ENCODE data around the gene ACHE. TPM values are rescaled to one million over a fixed set of nuclear protein-coding genes. Genes with fewer than 3 reads are reported as not detected.

The ACHE gene
- total and polyA plus RNA-seq, 2 of the 13 experiments (the other 11 are each of a cell fraction or from before 2014, with no cell fraction given) = 0.18 to 0.40 TPM

- no peak overlapping the region for H3K9ac ChIP-seq (ENCODE audit: insufficient read depth, low read depth, low read length)
- no peak for TF ChIP-seq MYC (CRISPR knock-in tag; IDR thresholded peaks at IDR 0.05; ENCODE audit: borderline replicate concordance)
- no peak for TF ChIP-seq ZFP1 (CRISPR knock-in tag; IDR thresholded peaks at IDR 0.05)
- no peak for TF ChIP-seq FLYWCH1 (CRISPR knock-in tag; IDR thresholded peaks at IDR 0.05)
- TF ChIP-seq RFXANK (CRISPR knock-in tag; IDR thresholded peaks at IDR 0.05) = no peak
- peak; percentile 27; the same call in 1 of the 2 replicates for TF ChIP-seq ZNF768 (CRISPR knock-in tag; IDR thresholded peaks at IDR 0.05)
- peak; percentile 13 for TF ChIP-seq XRCC5 (optimal IDR thresholded peaks at IDR 0.05; ENCODE audit: low read length)
- H3K27ac ChIP-seq (ENCODE audit: extremely low read length, insufficient read depth, low read length) = no peak overlapping the region
- 71% methylated on average over 6 of the region's 32 CpGs for WGBS (ENCODE audit: low lambda C conversion rate)
- H3K4me2 ChIP-seq (ENCODE audit: low read depth, low read length) = no peak overlapping the region
- ATAC-seq (no peak), FAIRE-seq (no peak), DNase-seq (ENCODE audit: low spot score) (no peak)
- CTCF ChIA-PET (ENCODE audit: low intra/inter-chr PET ratio, low total read pairs) = no interaction called here
- POLR2A ChIA-PET = interaction anchor here (2.1 kb wide), 1 partner anchor 18 kb away, joined by 7 read pairs; the partner anchor contains the start of gene SRRT
- BruUV-seq (replicated peaks) = no TSS peak
- peaks cover 52% of the 10 kb centered on the region for H3K4me1 ChIP-seq (ENCODE audit: insufficient read depth, low read length)
- H3K79me2 ChIP-seq (ENCODE audit: insufficient read depth, low read length) = peaks cover 4% of the 10 kb centered on the region
- no peaks in the 10 kb centered on the region for H3K9me3 ChIP-seq (ENCODE audit: low read length)
- no peak overlapping the region for H2AFZ ChIP-seq (ENCODE audit: low read length)
- H3K4me3 ChIP-seq (replicated peaks in 1 of 3; ENCODE audit: insufficient read depth in 1 of 3, low read depth in 2 of 3, low read length in 3 of 3) = no peak overlapping the region
- H3K27me3 ChIP-seq (ENCODE audit: control insufficient read depth in 1 of 2, insufficient read depth in 2 of 2, low read length in 2 of 2) = peaks cover 11 to 32% of the 10 kb centered on the region in 2 experiments
- in situ Hi-C loops (cut with HindIII; ENCODE audit: extremely low pct_ligation_motif_present, low pct_unique_long_range_greater_than_20kb) (loop anchor here (25.0 kb wide), 1 partner anchor 394 kb away; no protein-coding TSS in a partner anchor), intact Hi-C loops (cut with micrococcal nuclease; ENCODE audit: unreplicated experiment) (no loop called here)
- no peaks in the 10 kb centered on the region for H4K20me1 ChIP-seq (ENCODE audit: insufficient read depth, low read length)
- H3K36me3 ChIP-seq (replicated peaks in 1 of 2; ENCODE audit: control insufficient read depth in 1 of 2, insufficient read depth in 2 of 2, low read length in 2 of 2) = peaks cover 0 to 3% of the 10 kb centered on the region in 2 experiments; a peak in 1 of 5 replicates
Measured at GRCh38 chr7:100893318-100893895, 2.3 kb downstream of the ACHE start.

GRCh38 chr7:100892364-100893317, 3.0 kb downstream of the ACHE start:
- Histone ChIP-seq H4K20me1 (ENCODE audit: insufficient read depth, low read length) (no peaks in the 10 kb centered on the region), H3K27ac (ENCODE audit: extremely low read length, insufficient read depth, low read length) (no peak overlapping the region), H3K4me2 (ENCODE audit: low read depth, low read length) (no peak overlapping the region; the same call in 1 of the 2 replicates), H2AFZ (ENCODE audit: low read length) (no peak overlapping the region), H3K9ac (ENCODE audit: insufficient read depth, low read depth, low read length) (no peak overlapping the region), H3K4me3 (replicated peaks in 1 of 3; ENCODE audit: insufficient read depth in 1 of 3, low read depth in 2 of 3, low read length in 3 of 3) (no peak overlapping the region), H3K27me3 (ENCODE audit: control insufficient read depth in 1 of 2, insufficient read depth in 2 of 2, low read length in 2 of 2) (peaks cover 11 to 29% of the 10 kb centered on the region in 2 experiments), H3K4me1 (ENCODE audit: insufficient read depth, low read length) (peaks cover 60% of the 10 kb centered on the region), H3K36me3 (replicated peaks in 1 of 2; ENCODE audit: control insufficient read depth in 1 of 2, insufficient read depth in 2 of 2, low read length in 2 of 2) (peaks cover 1 to 11% of the 10 kb centered on the region in 2 experiments; a peak in 4 of 5 replicates), H3K9me3 (ENCODE audit: low read length) (no peaks in the 10 kb centered on the region), H3K79me2 (ENCODE audit: insufficient read depth, low read length) (peaks cover 8% of the 10 kb centered on the region)
- in situ Hi-C loops (cut with HindIII; ENCODE audit: extremely low pct_ligation_motif_present, low pct_unique_long_range_greater_than_20kb) = loop anchor here (25.0 kb wide), 1 partner anchor 395 kb away; no protein-coding TSS in a partner anchor
- ATAC-seq = no peak
- no peak for FAIRE-seq
- no TSS peak for BruUV-seq (replicated peaks)
- intact Hi-C loops (cut with micrococcal nuclease; ENCODE audit: unreplicated experiment) = no loop called here
- CTCF ChIA-PET (ENCODE audit: low intra/inter-chr PET ratio, low total read pairs) = no interaction called here
- 65% methylated on average over 20 of the region's 44 CpGs for WGBS (ENCODE audit: low lambda C conversion rate)
- 0 out of 2 replicates have a peak, but pooled peaks have one; percentile 37 for TF ChIP-seq ZBTB38 (CRISPR knock-in tag; IDR thresholded peaks at IDR 0.05)
- TF ChIP-seq CTCF (CRISPR knock-in tag; IDR thresholded peaks at IDR 0.05) = no peak
- TF ChIP-seq AHR (CRISPR knock-in tag; IDR thresholded peaks at IDR 0.05) = no peak
- no peak for DNase-seq (ENCODE audit: low spot score)
- POLR2A ChIA-PET = interaction anchor here (2.1 kb wide), 1 partner anchor 18 kb away, joined by 7 read pairs; the partner anchor contains the start of gene SRRT

Measured in HepG2 (cell line).